H1 (cell line): Measurements from ENCODE around the gene TMEM44.

Source experiments
- CBX5 ChIP-seq: fragments of 300-800, 300-1000 bp; sonication (generic); IDR thresholded peaks from 2 replicates; pipeline ENCODE4 v1.7.1; 2016; ENCODE audit warnings: antibody characterized with exemption, low read length, low read depth
- CHD2 ChIP-seq: IDR thresholded peaks from 2 replicates; pipeline ENCODE4 v1.6.1; 2012; ENCODE audit warnings: low read length, improper control_type of control experiment
- MAX ChIP-seq: IDR thresholded peaks from 2 replicates; pipeline ENCODE4 v1.6.1; 2012; ENCODE audit warnings: inconsistent platforms

DNA sequence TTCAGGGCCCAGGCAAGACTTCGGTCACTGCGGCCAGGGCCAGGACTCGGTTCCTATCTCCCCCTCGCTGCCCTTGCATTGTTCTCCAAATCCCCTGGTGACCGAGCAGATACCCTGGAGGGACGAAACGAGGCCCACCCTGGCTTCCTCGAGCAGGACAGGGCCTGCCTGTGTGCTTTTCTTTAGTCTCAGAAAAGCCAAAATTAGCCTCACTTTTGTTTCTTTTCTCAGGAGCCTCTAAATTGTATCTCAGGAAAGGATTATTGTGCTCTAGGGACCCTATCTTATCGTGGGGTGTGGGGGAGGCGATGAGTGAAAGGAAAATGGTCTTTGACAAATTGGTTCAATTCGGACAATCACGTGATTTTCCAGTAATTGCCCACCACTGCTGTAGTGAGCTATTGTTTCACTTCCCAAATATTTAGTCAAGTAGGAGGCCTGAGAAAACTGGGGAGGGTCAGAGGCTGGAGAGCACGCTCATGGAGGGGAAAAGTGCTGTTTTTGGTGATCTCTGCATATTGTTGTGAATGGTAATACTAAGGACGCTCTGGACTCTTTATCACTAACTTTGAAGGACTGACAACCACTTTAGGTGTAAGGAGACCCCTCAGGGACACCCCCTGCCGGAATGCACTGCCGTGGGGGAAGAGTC, 61.6 kb downstream of the TMEM44 start:
- no peak for TF ChIP-seq CHD2
- no peak for TF ChIP-seq MAX
- no peak for TF ChIP-seq CBX5
